Brain pericyte (primary cell): Measurements from ENCODE around the gene PRKCA.

ENCODE experiments used
- DNase-seq: peaks from one replicate; pipeline ENCODE4 v3.0.0-alpha.2; 2012; ENCODE audit warnings: low read depth, low spot score

The PRKCA gene

GRCh38 chr17:66515974-66516373 lies 213.6 kb downstream of the PRKCA start:
- no peak for DNase-seq

DNA sequence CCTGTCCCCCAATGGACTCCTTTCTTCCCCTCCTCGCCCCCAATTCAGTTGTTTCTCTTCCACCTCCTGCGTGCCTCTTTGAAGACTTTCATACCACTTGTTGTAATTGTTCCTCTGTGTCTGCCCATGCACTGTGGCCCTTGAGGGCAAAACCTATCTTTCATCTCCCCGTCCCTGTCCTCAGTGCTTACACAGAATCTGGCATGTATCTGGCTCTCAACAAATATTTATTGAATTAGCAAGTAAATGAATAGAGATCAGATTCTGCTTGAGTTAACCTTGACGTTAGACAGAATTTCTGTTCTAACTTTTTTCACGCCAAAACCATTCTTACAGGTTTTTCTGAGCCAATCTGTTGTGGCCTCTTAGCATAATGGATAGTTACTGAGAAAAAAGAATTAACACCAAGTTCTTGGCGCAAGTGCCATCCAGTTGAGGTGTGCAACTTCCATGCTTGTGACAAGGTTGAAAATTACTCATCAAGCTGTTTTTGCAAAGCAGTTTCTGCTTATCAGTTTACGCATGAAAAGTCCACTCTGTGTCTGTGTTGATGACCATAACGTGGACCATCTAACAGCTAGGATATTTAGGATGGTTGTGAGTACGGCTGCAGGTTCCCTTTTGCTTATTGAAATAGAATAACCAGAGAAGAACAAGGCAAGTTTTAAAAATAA lies 215.1 kb downstream of the PRKCA start:
- DNase-seq, result no peak

- DNase-seq, result no peak
Observed at GRCh38 chr17:66518108-66518507, 215.7 kb downstream of the PRKCA start.

DNA sequence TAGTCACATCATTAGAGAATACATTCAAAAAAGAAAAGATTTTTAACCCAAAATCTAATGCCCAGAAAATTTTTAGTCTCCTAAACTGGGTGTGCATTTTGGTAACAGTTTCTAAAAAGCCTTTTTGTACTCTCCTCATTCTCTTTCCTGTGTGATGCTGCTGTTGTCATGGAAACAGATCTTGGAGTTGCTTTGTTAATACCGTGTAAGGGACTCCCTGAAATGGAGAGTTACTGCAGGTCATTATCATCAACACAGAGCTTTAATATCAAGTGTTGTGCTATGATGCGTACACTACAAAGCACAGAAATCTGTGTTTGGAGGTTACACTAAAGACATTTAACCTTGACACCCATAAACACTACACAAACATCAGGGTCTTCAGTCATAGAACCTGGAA lies 216.3 kb downstream of the PRKCA start:
- DNase-seq, result no peak

GRCh38 chr17:66519154-66519553 lies 216.7 kb downstream of the PRKCA start:
- no peak for DNase-seq

DNA sequence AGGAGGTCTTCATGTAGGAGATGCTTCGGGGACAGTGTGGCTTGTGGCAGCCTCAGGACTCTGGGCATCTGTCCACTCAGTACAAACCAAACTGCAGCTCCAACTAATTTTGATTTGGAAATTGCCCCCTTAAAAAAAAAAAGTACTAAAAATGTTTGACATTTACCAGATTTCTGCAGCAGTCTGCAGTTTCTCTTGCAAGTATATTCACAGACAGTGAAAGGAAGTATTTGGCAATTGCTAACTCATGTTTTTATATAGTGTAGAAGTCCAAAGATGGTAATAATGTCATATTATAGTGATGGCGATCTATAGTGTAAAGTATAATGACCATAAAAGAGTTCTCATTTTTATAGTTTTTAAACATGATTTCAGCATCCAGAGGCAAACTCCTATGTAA lies 218.6 kb downstream of the PRKCA start:
- no peak for DNase-seq

GRCh38 chr17:66522591-66523272 lies 220.3 kb downstream of the PRKCA start:
- no peak for DNase-seq

GRCh38 chr17:66523378-66524200 lies 221.2 kb downstream of the PRKCA start:
- no peak for DNase-seq

GRCh38 chr17:66524877-66525276 lies 222.5 kb downstream of the PRKCA start:
- no peak for DNase-seq

- no peak for DNase-seq
Observed at GRCh38 chr17:66525338-66525737, 222.9 kb downstream of the PRKCA start.

DNA sequence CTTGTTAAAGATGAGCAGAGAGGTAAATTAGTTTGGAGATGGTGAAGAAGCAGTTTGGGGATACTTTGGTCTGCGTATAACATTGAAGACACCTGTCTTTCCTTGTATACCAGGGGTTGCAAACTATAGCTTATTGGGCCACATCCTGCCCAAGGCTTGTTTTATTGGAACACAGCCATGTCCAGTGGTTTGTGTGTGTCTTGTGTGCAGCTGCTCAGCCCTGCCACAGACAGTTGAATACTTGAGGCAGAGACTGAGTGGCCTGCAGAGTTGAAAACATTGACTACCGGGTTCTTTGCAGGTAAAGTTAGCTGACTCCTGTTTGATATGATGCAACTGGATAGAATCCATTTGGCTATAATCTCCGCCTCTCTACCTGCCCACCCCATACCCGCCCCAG lies 224.4 kb downstream of the PRKCA start:
- no peak for DNase-seq

DNA sequence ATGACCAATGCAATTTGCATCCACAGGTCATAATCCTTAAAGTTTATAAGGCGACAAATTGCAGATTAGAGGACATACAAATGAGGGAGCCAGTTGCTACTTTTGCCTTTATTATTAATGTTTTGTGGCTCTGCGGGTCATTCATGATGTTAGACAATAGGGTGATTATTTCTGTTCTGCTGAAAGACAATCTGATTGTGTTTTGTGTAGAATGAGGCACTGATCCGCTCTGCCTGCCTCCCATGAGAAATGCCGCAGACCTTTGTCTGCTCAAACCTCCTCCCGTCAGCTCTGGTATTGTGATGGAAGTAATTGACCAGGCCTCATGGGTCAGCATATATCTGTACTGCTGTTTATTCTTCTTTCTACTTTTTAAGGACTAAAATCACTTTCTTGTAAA lies 224.9 kb downstream of the PRKCA start:
- no peak for DNase-seq

GRCh38 chr17:66531851-66532295 lies 229.5 kb downstream of the PRKCA start:
- no peak for DNase-seq

DNA sequence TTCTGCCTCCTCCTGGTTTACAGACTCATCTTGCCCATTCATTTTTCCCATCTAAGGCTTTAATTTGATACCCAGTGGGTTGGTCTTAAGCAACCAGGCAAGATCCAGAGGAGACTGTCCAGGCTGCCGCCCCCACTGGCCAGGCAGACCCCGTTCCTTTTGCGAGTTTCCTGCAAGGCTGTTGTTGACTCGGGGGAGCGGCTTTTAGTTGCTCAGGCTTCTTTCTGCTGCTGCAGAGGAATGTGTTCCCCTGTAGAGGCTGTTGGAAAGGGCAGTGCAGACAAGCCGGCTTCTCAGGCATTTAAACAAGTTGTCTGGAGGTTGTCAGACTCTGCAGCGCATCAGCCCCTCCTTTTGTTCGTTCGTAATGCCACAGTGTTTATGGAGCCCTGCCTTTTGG lies 231.2 kb downstream of the PRKCA start:
- no peak for DNase-seq

DNA sequence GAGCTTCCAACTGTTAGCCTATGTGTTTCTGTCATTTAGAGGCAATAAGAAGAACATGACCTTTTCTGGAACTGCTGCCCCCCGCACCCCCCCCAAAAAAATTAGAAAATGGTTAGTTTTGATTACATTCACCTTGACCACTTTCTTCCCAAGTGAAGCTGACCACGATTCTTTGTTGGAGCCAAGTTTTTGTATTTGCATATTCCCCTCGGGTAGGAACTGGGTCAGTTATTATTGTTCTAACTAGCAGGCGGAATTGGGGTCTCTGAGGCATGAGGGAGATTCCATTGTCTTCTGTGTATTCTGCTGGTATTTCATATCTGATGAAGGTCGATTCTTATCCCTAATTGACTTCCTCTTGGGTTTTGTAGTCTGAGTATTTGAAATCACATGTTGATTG lies 231.6 kb downstream of the PRKCA start:
- DNase-seq, result no peak

DNA sequence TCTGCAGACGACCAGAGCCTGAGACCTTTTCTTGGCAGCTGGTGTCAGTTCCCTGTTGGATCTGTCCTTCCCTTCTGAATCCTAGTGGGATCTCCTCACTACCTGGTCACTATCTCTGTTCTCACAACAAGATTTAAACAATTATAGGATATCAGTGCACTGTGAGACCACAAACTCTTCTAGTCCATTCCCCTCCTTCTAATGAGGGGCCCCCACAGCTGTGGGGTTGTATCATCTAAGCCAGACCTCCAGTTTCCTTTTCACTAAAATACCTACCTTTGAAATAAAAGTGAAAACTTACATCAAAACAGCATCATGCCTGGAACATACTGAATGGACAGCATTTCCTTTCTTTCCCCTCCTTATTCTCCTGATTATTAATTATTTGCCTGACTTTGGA lies 233.2 kb downstream of the PRKCA start:
- DNase-seq, result no peak

- DNase-seq, result no peak
Observed at GRCh38 chr17:66537502-66537901, 235.1 kb downstream of the PRKCA start.

DNA sequence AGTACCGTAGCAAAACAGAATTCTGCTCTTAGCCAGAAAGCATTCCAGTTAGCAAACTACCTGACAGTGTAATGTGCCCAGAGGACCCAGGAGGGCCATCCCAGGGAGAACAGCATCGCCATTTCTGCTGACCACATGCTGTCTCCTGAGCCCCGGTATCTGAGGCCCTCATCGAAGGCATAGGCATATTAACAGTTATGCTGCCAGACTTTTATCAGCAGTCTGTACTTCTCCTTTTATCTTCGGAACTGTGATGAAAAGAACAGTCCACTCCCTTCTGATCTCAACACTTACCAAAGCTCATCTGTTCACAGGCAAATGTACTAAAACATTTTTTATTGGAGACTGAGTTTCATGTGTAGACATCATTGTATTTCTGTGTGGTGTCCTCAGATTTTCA lies 236.4 kb downstream of the PRKCA start:
- DNase-seq, result no peak

DNA sequence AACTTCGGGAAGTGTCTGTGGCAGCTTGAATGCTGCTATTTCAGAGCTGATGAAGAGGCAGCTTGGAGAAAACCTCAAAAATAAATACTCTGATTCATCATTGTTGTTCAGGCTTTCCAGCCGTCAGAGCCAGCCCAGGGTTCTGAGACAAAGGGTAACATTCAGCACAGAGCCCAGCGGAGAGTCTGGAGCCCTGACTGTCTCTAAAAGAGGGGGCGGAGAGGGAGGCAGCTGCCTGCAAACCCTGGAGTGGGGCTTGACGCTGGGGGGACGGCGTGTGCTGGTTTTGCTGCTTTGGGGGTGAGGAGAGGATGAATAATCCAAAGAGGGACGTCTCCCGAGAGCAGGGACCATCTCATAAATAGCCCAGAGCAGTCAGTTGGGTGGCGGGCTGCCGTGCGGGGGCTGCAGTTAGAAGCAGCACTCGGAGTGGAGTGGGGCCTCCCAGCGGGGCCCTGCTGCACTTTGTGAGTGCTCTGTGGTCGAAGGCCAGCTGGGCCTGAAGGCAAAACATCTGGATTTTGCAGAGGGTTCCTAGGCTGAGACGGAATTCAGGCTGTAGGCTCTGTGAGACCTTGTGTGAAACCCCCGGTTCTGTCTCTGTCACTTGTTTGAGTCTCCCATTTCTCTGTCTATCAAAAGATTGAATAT lies 237.8 kb downstream of the PRKCA start:
- peak; percentile 81 for DNase-seq

DNA sequence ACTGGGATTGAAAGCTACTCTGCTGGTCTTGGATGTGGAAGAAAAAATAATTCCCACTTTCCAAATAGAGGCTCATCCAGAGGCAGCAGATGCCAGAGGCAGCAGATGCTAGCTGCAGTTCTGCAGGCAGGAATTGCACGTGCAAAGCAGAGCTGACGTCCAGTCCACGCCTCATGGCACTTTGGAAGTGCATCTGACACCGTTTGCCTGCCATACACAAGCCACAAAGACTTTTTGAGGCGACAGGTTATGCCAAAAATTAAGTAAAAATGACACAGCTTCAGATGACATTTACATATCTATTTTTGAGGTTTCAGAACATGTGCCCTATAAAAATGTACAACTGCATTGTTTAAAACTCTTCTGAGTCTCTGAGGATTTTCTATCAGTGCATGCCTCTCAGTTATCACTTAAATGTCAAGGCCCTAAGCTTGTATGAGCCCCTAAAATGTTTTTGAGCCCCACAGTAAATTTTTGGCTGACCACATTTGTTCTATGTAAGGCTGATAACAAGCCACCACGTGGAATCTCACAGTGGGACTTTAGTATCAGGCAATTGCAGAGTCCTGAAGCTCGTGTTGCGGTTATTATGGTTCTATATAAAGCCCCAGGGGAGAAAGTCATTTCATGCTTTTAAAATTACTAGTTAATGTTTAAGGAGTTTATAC lies 239.2 kb downstream of the PRKCA start:
- DNase-seq, result no peak

- no peak for DNase-seq
Observed at GRCh38 chr17:66542129-66542966, 239.9 kb downstream of the PRKCA start.
